ENCODE data around the gene ACSF2. TPM values are rescaled to one million over a fixed set of nuclear protein-coding genes. Genes with fewer than 3 reads are reported as not detected.

The ACSF2 gene
- total RNA-seq, 1 experiment from 2014 or later: 12.2 TPM

DNA sequence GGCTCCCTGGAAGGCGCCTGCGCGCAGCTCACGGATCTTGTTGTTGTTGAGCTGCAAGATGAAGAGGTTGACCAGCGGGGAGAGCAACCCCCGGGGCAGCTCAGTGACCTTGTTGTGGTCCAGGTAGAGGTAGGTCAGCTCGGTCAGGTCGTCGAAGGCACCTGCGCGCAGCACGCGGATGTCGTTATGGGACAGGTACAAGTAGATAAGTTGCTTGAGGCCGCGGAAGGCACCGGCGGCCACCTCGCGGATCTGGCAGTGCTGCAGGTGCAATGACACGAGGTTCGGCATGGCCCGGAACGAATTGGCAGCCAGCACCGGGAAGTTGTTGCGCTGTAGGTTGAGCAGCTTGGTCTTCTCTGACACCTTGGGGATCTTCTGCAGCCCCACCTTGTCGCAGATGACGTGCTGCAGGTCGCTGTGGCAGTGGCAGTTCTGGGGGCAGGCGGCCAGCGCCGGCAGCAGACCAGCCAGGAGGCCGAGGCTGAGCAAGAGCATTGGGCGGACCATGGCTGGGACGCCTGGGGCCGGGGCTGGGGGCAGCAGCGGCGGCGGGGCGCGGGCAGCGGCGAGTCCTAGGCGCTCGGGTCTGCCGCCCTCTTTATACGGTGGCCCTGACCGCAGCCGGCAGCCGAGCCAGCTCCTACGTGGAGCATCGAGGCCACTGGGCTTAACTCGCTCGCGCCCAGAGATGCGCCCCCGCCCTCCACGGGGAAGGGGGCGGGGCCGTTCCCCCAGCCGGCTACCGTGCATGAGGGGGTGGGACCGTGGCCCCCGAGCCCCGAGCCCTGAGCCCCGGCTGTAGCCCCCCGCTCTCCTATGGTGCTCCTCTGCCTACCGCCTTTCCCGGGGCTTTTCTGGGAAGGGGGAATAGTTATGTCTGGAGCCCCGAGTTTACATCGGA lies 42.5 kb downstream of the ACSF2 start, which contains the start of gene CHAD:
CHAD (minus strand) TSS at position 577 of the 904 bp plus-strand sequence; CDS start at position 510, 67 bp downstream.
- H2BK20ac ChIP-seq (ENCODE audit: low read depth, low read length, poor library complexity, severe bottlenecking): no peak within 1 kb of the TSS
- TF ChIP-seq, protein P1, sequence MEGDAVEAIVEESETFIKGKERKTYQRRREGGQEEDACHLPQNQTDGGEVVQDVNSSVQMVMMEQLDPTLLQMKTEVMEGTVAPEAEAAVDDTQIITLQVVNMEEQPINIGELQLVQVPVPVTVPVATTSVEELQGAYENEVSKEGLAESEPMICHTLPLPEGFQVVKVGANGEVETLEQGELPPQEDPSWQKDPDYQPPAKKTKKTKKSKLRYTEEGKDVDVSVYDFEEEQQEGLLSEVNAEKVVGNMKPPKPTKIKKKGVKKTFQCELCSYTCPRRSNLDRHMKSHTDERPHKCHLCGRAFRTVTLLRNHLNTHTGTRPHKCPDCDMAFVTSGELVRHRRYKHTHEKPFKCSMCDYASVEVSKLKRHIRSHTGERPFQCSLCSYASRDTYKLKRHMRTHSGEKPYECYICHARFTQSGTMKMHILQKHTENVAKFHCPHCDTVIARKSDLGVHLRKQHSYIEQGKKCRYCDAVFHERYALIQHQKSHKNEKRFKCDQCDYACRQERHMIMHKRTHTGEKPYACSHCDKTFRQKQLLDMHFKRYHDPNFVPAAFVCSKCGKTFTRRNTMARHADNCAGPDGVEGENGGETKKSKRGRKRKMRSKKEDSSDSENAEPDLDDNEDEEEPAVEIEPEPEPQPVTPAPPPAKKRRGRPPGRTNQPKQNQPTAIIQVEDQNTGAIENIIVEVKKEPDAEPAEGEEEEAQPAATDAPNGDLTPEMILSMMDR (conservative IDR thresholded peaks at IDR 0.05): no peak
- Mint-ChIP-seq H3K4me3 (peak within 1 kb of the TSS; percentile 49 to 79), H3K27ac (no peak within 1 kb of the TSS; a peak in 1 of 7 replicates), H3K36me3 (ENCODE audit: insufficient read depth in 1 of 3, low read depth in 3 of 3) (peaks cover 0 to 4% (median 2%) of the 10 kb centered on the region in 3 experiments; a peak in 5 of 7 replicates), H3K27me3 (ENCODE audit: low read depth) (peaks cover 39% of the 10 kb centered on the region), H3K9me3 (no peaks in the 10 kb centered on the region), H3K4me1 (peaks cover 16 to 28% of the 10 kb centered on the region in 2 experiments)
- H3K79me2 ChIP-seq (ENCODE audit: insufficient read depth, low read length): no peaks in the 10 kb centered on the region
- no CpG with 5 or more reads among the region's 71 CpGs for WGBS (ENCODE audit: extremely low coverage, insufficient read length, low lambda C conversion rate)
- no peak within 1 kb of the TSS for H3K27ac ChIP-seq (ENCODE audit: insufficient read length, low read depth, low read length)
- H2BK120ac ChIP-seq (ENCODE audit: low read depth, low read length, poor library complexity, severe bottlenecking): no peak within 1 kb of the TSS
- peak; percentile 61 for DNase-seq
- peak within 1 kb of the TSS; percentile 56 for H3K4me2 ChIP-seq (ENCODE audit: insufficient read depth, insufficient read length, low read length)
- H3K9ac ChIP-seq (ENCODE audit: extremely low read depth, insufficient read length, low read length): no peak within 1 kb of the TSS
- no peak within 1 kb of the TSS for H3K18ac ChIP-seq (ENCODE audit: insufficient read length, low read depth, low read length)
- H2BK5ac ChIP-seq (ENCODE audit: insufficient read length, low read length): no peak within 1 kb of the TSS
- no peak within 1 kb of the TSS; the same call in 1 of the 2 replicates for H3K14ac ChIP-seq (ENCODE audit: insufficient read depth, low read length)
- H4K8ac ChIP-seq (replicated peaks; ENCODE audit: insufficient read length, low read depth, low read length): no peak within 1 kb of the TSS
- no peak within 1 kb of the TSS for H3K56ac ChIP-seq (ENCODE audit: insufficient read length, low read depth, low read length)
- H4K20me1 ChIP-seq (ENCODE audit: control insufficient read depth, insufficient read depth, insufficient read length): no peaks in the 10 kb centered on the region
- H3K4ac ChIP-seq (ENCODE audit: low read depth, low read length): no peak within 1 kb of the TSS
- H2BK12ac ChIP-seq (ENCODE audit: insufficient read length, low read depth, low read length): no peak within 1 kb of the TSS
- no peak within 1 kb of the TSS for H3T11ph ChIP-seq (ENCODE audit: low read length)
- H4K5ac ChIP-seq (ENCODE audit: insufficient read length, low read depth, low read length): no peak within 1 kb of the TSS
- H3K23me2 ChIP-seq (ENCODE audit: insufficient read length, low read depth, low read length, poor library complexity, severe bottlenecking): peaks cover 2% of the 10 kb centered on the region
- no peak within 1 kb of the TSS for H4K91ac ChIP-seq (ENCODE audit: insufficient read length, low read depth, low read length)
- H3K27me3 ChIP-seq (ENCODE audit: insufficient read depth, low read length): peaks cover 12% of the 10 kb centered on the region; the same call in 1 of the 2 replicates
- H3K4me1 ChIP-seq (ENCODE audit: insufficient read depth, low read length): peaks cover 3% of the 10 kb centered on the region; the same call in 1 of the 2 replicates
- H2BK15ac ChIP-seq (ENCODE audit: low read depth, low read length): no peak within 1 kb of the TSS
- no peak within 1 kb of the TSS for H3K23ac ChIP-seq (ENCODE audit: insufficient read length, low read depth, low read length)
- H2AK5ac ChIP-seq (ENCODE audit: insufficient read length, low read length): no peak within 1 kb of the TSS
- H3K9me3 ChIP-seq (ENCODE audit: control insufficient read depth, low read depth, low read length): no peaks in the 10 kb centered on the region
- H2AFZ ChIP-seq (ENCODE audit: low read length): no peak within 1 kb of the TSS
- H3K79me1 ChIP-seq (ENCODE audit: insufficient read depth, low read depth, low read length, poor library complexity, severe bottlenecking): no peaks in the 10 kb centered on the region
